Activated CD4-positive, alpha-beta T cell treated with anti-CD3 and anti-CD28 coated beads, Interleukin-2, Interleukin-6, amounts not matched to agents 100 ng/mL and 50 ng/mL, durations not matched to agents 16 hours and 8 hours (primary cell): ENCODE results near the gene ERH.
"Not testable (repeated sequence)": the region's sequence is repeated elsewhere in the genome, so short reads cannot be mapped to it uniquely, and the experiment has no call there.

Experiments used
- DNase-seq: peaks from one replicate; pipeline ENCODE4 v3.0.0-alpha.2; 2020

The ERH gene

GRCh38 chr14:69398053-69398817, at the start of gene ERH, which contains the start of gene SLC39A9:
ERH (minus strand) TSS chr14:69398299; CDS start chr14:69398233, 66 bp downstream.
SLC39A9 (plus strand) TSS chr14:69398692; CDS start chr14:69399370, 678 bp downstream.
- DNase-seq, result peak; percentile 95

DNA sequence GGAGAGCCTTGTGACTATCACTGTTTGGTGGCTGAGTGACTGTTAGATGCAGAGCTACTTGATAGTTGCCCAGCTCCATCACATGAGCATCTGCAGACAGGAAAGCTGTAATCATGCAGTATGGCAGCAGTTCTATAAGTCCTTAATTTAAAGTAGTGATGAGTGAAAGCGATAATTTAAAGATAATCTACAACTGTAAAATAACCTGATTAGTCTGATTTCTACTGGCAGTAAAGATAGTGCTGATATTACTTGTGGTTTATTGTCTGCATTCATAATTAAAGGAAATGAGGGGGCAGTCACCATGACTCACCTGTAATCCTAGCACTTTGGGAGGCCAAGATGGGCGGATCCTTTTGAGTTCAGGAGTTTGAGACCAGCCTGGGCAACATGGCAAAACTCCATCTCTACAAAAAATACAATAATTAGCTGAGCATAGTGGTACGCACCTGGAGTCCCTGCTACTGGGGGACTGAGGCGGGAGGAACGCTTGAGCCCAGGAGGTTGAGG, 45.3 kb upstream of the ERH start:
- no peak for DNase-seq

- DNase-seq, result no peak
Observed at GRCh38 chr14:69441948-69442347, 43.8 kb upstream of the ERH start.

- no peak for DNase-seq
Observed at GRCh38 chr14:69439521-69440270, 41.6 kb upstream of the ERH start.

- no peak for DNase-seq
Observed at GRCh38 chr14:69432364-69432763, 34.3 kb upstream of the ERH start.

GRCh38 chr14:69430306-69430939, 32.3 kb upstream of the ERH start:
- DNase-seq, result no peak

GRCh38 chr14:69429643-69430042, 31.5 kb upstream of the ERH start:
- DNase-seq, result no peak

DNA sequence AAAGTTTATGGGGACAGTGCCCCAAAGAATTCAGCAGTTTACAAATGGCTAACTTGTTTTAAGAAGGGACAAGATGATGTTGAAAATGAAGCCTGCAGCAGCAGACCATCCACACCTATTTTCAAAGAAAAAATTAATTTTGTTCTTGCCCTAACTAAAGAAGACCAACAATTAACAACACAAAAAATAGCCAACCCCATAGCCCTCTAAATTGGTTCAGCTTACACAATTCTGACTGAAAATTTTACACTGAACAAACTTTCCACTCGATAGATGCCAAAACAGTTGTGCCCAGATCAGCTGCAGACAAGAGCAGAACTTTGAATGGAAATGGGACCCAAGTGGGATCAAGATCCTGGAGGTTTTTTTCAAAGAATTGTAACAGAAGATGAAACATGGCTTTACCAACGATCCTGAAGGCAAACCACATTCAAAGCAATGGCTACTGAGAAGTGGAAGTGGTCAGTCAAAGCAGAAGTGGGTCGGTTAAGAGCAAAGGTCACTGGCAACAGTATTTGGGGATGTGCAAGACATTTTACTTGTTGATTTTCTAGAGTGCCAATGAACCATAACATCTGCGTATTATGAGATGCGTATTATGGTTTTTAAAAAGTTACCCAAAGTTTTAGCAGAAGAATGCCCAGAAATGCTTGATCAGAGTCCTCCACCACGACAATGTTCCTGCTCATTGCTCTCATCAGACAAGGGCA, 30.3 kb upstream of the ERH start:
- DNase-seq, result no peak

- no peak for DNase-seq
Observed at GRCh38 chr14:69427596-69427995, 29.5 kb upstream of the ERH start.

GRCh38 chr14:69424149-69424923, 26.2 kb upstream of the ERH start:
- DNase-seq, result no peak

GRCh38 chr14:69423279-69423678, 25.2 kb upstream of the ERH start:
- DNase-seq, result no peak

GRCh38 chr14:69416087-69416486, 18.0 kb upstream of the ERH start:
- DNase-seq, result not testable (repeated sequence)

GRCh38 chr14:69413483-69413882, 15.4 kb upstream of the ERH start:
- DNase-seq, result no peak

GRCh38 chr14:69408331-69408960, 10.3 kb upstream of the ERH start:
- DNase-seq, result no peak

DNA sequence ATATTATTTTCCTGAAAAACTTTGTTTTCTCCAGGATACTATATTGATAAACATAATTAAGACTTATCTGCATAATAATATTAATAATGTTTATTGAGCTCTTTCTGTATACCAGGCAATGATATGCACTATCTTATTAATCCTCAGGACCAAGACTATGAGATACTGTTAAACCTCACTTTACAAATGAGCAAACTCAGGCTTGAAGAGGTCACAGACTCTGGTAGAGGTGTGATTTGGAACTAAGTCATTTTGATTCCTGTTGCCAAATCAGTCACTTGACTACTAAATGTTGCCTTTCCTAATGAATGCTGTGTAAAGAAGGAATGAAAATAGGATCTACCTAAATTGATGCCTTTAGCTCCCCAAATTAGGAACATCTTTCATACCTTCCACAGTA, 7.7 kb upstream of the ERH start:
- DNase-seq, result no peak

GRCh38 chr14:69404883-69405282, 6.8 kb upstream of the ERH start:
- no peak for DNase-seq

GRCh38 chr14:69404478-69404877, 6.4 kb upstream of the ERH start:
- no peak for DNase-seq

DNA sequence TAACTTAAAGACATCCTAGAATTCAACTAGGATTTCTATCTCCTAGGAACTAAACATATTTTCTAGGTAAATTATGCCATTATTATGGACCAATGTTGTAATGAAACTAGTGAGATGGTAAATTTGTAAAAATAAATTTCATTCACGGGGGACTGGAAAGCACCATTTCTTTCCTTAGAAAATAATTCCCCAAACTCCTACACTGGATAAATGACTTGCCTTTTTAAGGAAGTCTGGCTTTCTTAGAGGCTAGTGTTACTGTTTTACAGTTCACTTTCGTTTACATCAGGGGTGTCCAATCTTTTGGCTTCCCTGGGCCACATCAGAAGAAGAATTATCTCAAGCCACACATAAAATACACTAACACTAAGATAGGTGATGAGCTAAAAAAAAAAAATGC, 3.7 kb upstream of the ERH start:
- no peak for DNase-seq

DNA sequence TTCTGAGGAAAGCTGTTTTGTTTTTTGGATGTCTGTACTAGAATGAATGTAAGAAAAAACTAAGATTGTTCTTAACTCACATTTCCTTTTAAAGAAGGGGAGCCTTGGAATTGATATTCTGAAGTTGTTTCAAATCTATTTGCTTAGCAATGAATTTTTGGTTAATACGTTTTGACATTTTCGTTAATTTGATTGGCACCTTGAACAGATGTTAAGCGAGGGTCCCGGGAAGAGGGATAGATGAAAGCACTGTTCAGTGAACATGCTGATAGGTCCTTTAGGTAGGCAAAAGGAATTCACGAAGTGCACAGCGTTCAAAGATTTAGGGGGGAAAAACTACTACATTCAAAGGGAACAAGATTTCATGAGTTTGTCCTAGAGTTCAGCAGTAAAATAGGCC, 2.1 kb upstream of the ERH start:
- no peak for DNase-seq

DNA sequence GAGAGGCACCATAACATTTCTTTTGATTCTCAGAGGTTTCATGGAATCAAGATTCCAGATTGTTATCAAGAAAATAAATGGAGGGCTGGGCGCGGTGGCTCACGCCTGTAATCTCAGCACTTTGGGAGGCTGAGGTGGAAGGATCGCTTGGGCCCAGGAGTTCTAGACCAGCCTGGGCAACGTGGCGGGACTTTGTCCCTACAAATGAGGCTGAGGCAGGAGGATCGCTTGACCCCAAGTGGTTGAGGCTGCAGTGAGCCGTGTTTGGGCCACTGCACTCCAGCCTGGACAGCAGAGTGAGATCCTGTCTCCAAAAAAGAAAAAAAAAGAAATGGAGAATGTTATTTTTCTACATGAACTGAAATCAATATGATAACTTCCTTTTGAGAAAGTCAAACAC, 1.7 kb upstream of the ERH start:
- no peak for DNase-seq

GRCh38 chr14:69398818-69399210, 715 bp upstream of the ERH start:
- no peak for DNase-seq

GRCh38 chr14:69395929-69396328, 2.2 kb downstream of the ERH start:
- no peak for DNase-seq
